Measurements from ENCODE around the gene KRT75.

KRT75 gene

DNA sequence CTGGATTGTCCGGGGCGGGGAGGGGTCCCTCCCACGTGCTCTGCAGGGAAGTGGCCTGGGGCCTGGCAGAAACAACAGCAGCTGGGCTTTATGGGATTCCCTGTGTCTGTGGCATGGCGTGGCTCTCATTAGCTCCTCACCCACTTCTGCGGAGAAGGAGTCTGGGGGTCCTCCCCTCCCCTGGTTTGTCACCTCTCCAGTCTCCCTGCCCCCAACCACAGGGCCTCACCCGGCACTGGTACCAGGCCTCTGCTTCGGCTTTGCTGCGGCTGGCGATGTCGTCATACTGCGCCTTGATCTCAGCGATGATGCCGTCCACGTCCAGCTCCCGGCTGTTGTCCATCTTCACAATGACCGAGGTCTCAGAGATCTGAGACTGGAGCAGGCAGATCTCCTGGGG is 34.4 kb downstream of the KRT75 start:
- Histone ChIP-seq H2AFZ (ENCODE audit: low read length) (no peak overlapping the region), H3K9me2 (replicated peaks; ENCODE audit: low read depth, low read length) (no peaks in the 10 kb centered on the region), H4K20me1 (ENCODE audit: insufficient read depth, low read length, poor library complexity, severe bottlenecking) (no peaks in the 10 kb centered on the region), H3F3A (ENCODE audit: low read depth) (no peaks in the 10 kb centered on the region), H3K27me3 (ENCODE audit: insufficient read depth, low read length, poor library complexity, severe bottlenecking) (no peaks in the 10 kb centered on the region), H3K9me3 (ENCODE audit: insufficient read depth, low read depth, low read length) (no peaks in the 10 kb centered on the region), H3K79me2 (ENCODE audit: insufficient read depth, low read length) (no peaks in the 10 kb centered on the region), H3K4me1 (ENCODE audit: insufficient read depth, low read length, poor library complexity, severe bottlenecking) (no peaks in the 10 kb centered on the region), H3K36me3 (ENCODE audit: insufficient read depth, low read length) (no peaks in the 10 kb centered on the region), H3K4me2 (ENCODE audit: low read depth, low read length, poor library complexity, severe bottlenecking) (no peak overlapping the region), H3K9ac (ENCODE audit: low read depth, low read length, poor library complexity, severe bottlenecking) (no peak overlapping the region), H3K4me3 (ENCODE audit: low read length, poor library complexity, severe bottlenecking) (no peak overlapping the region)
- TF ChIP-seq, protein P1, sequence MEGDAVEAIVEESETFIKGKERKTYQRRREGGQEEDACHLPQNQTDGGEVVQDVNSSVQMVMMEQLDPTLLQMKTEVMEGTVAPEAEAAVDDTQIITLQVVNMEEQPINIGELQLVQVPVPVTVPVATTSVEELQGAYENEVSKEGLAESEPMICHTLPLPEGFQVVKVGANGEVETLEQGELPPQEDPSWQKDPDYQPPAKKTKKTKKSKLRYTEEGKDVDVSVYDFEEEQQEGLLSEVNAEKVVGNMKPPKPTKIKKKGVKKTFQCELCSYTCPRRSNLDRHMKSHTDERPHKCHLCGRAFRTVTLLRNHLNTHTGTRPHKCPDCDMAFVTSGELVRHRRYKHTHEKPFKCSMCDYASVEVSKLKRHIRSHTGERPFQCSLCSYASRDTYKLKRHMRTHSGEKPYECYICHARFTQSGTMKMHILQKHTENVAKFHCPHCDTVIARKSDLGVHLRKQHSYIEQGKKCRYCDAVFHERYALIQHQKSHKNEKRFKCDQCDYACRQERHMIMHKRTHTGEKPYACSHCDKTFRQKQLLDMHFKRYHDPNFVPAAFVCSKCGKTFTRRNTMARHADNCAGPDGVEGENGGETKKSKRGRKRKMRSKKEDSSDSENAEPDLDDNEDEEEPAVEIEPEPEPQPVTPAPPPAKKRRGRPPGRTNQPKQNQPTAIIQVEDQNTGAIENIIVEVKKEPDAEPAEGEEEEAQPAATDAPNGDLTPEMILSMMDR (conservative IDR thresholded peaks at IDR 0.05; ENCODE audit: low read length): no peak
- no peak for TF ChIP-seq EZH2phosphoT487 (IDR thresholded peaks at IDR 0.05; ENCODE audit: borderline replicate concordance)

DNA sequence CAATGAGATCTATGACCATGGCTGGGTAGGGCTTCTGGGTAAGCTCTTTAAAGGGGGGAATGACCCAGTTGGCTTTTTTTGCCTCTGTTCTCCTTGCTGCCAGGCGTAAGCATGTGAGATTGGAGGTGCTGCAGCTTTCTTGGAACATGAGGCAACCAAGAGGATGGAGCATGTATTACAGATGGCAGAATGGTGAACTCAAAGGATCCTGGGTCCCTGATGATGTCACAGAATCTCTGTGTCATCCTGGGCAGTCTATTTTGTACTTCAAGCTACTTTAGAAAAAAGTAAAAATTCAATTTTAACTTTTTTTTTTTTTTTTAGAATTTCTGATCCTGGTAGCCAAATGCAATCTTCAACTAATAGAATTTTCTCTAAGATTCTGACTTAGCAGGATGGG is 36.0 kb downstream of the KRT75 start:
- Histone ChIP-seq H3K9me3 (ENCODE audit: insufficient read depth, low read depth, low read length) (no peaks in the 10 kb centered on the region), H3K27me3 (ENCODE audit: insufficient read depth, low read length, poor library complexity, severe bottlenecking) (no peaks in the 10 kb centered on the region), H3K4me1 (ENCODE audit: insufficient read depth, low read length, poor library complexity, severe bottlenecking) (no peaks in the 10 kb centered on the region), H3F3A (ENCODE audit: low read depth) (no peaks in the 10 kb centered on the region), H3K4me2 (ENCODE audit: low read depth, low read length, poor library complexity, severe bottlenecking) (no peak overlapping the region), H3K9me2 (replicated peaks; ENCODE audit: low read depth, low read length) (no peaks in the 10 kb centered on the region), H3K79me2 (ENCODE audit: insufficient read depth, low read length) (no peaks in the 10 kb centered on the region), H2AFZ (ENCODE audit: low read length) (no peak overlapping the region), H3K36me3 (ENCODE audit: insufficient read depth, low read length) (no peaks in the 10 kb centered on the region), H4K20me1 (ENCODE audit: insufficient read depth, low read length, poor library complexity, severe bottlenecking) (no peaks in the 10 kb centered on the region), H3K9ac (ENCODE audit: low read depth, low read length, poor library complexity, severe bottlenecking) (no peak overlapping the region), H3K4me3 (ENCODE audit: low read length, poor library complexity, severe bottlenecking) (no peak overlapping the region)
- no peak for TF ChIP-seq EZH2phosphoT487 (IDR thresholded peaks at IDR 0.05; ENCODE audit: borderline replicate concordance)
- TF ChIP-seq, protein P1 (conservative IDR thresholded peaks at IDR 0.05; ENCODE audit: low read length): no peak

DNA sequence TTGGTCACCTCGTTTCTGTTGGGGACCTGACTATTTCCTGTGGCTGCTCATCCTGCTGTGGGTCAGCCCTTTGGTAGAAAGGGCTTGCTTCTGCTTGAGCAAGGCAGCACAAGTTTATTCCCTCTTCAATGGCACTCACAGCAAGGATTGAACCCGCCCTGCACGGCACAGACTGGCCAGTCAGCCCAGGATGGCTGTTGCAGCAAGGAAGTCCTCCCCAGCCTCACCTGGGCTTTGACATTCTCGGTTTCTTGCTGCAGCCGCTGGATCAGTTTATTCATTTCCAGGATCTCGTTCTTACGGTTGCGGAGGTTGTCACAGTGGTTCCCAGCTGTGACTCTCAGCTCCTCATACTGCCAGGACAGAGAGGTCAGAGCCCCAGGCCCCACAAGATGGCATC is 37.5 kb downstream of the KRT75 start:
- Histone ChIP-seq H3K9me3 (ENCODE audit: insufficient read depth, low read depth, low read length) (no peaks in the 10 kb centered on the region), H4K20me1 (ENCODE audit: insufficient read depth, low read length, poor library complexity, severe bottlenecking) (no peaks in the 10 kb centered on the region), H3K27me3 (ENCODE audit: insufficient read depth, low read length, poor library complexity, severe bottlenecking) (no peaks in the 10 kb centered on the region), H3K79me2 (ENCODE audit: insufficient read depth, low read length) (no peaks in the 10 kb centered on the region), H3K9me2 (replicated peaks; ENCODE audit: low read depth, low read length) (no peaks in the 10 kb centered on the region), H2AFZ (ENCODE audit: low read length) (no peak overlapping the region), H3K9ac (ENCODE audit: low read depth, low read length, poor library complexity, severe bottlenecking) (no peak overlapping the region), H3K4me1 (ENCODE audit: insufficient read depth, low read length, poor library complexity, severe bottlenecking) (no peaks in the 10 kb centered on the region), H3K4me3 (ENCODE audit: low read length, poor library complexity, severe bottlenecking) (no peak overlapping the region), H3F3A (ENCODE audit: low read depth) (no peaks in the 10 kb centered on the region), H3K4me2 (ENCODE audit: low read depth, low read length, poor library complexity, severe bottlenecking) (no peak overlapping the region), H3K36me3 (ENCODE audit: insufficient read depth, low read length) (no peaks in the 10 kb centered on the region)
- no peak for TF ChIP-seq EZH2phosphoT487 (IDR thresholded peaks at IDR 0.05; ENCODE audit: borderline replicate concordance)
- TF ChIP-seq, protein P1 (conservative IDR thresholded peaks at IDR 0.05; ENCODE audit: low read length): no peak
